Measurements from ENCODE around the gene AGBL4.

DNA sequence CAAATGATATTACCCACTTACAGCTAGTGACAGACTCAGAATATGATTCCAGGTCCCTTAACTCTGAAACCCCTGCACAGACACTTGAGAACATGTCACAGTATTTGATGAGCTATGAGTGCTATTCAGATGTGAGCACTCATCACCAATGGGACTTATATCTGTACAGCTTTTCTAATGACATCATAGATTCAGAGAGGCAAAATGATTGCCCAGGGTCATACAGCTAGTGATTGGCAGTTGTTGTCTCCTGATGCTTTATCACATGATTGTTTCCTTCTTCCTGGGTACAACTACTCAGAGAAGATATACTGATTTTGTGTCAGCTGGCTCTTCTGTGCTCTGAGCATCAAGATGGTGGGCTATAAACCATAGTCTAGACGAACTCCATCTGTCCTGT is 819.0 kb downstream of the AGBL4 start:
- TF ChIP-seq, protein P1, sequence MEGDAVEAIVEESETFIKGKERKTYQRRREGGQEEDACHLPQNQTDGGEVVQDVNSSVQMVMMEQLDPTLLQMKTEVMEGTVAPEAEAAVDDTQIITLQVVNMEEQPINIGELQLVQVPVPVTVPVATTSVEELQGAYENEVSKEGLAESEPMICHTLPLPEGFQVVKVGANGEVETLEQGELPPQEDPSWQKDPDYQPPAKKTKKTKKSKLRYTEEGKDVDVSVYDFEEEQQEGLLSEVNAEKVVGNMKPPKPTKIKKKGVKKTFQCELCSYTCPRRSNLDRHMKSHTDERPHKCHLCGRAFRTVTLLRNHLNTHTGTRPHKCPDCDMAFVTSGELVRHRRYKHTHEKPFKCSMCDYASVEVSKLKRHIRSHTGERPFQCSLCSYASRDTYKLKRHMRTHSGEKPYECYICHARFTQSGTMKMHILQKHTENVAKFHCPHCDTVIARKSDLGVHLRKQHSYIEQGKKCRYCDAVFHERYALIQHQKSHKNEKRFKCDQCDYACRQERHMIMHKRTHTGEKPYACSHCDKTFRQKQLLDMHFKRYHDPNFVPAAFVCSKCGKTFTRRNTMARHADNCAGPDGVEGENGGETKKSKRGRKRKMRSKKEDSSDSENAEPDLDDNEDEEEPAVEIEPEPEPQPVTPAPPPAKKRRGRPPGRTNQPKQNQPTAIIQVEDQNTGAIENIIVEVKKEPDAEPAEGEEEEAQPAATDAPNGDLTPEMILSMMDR (IDR thresholded peaks at IDR 0.05): no peak
- TF ChIP-seq POLR2A (IDR thresholded peaks at IDR 0.05) (no peak), POLR2AphosphoS5 (IDR thresholded peaks at IDR 0.05) (no peak), EP300 (IDR thresholded peaks at IDR 0.05) (no peak)
